ENCODE data around the gene WNT6.
A peak's percentile ranks its signal among the peaks of the same experiment; 100 is the strongest.

The WNT6 gene

GRCh38 chr2:218860950-218861381, 1.4 kb downstream of the WNT6 start:
- FAIRE-seq = peak; percentile 70
- peak; percentile 79; the same call in 1 of the 2 replicates for TF ChIP-seq POU2F2 (IDR thresholded peaks at IDR 0.05; ENCODE audit: low read depth, low read length)
- no peak for TF ChIP-seq TAF1 (IDR thresholded peaks at IDR 0.05; ENCODE audit: low read depth, low read length)
- DNase-seq (ENCODE audit: insufficient read length, low spot score) = peak; percentile 7

- peak; percentile 0 for DNase-seq (ENCODE audit: insufficient read length, low spot score)
- FAIRE-seq = no peak
- TF ChIP-seq POLR2AphosphoS5 (IDR thresholded peaks at IDR 0.05; ENCODE audit: low read depth, low read length) = no peak
- TF ChIP-seq PAX5 (IDR thresholded peaks at IDR 0.05; ENCODE audit: insufficient read depth, low read length, severe bottlenecking) = no peak
- no peak for TF ChIP-seq TAF1 (IDR thresholded peaks at IDR 0.05; ENCODE audit: low read depth, low read length)
- no peak for TF ChIP-seq POLR2A (IDR thresholded peaks at IDR 0.05; ENCODE audit: low read depth, low read length)
- no peak for TF ChIP-seq POU2F2 (IDR thresholded peaks at IDR 0.05; ENCODE audit: low read depth, low read length)
- no peak for TF ChIP-seq SPI1 (IDR thresholded peaks at IDR 0.05; ENCODE audit: low read depth, low read length)
These were observed 2.2 kb downstream of the WNT6 start for GRCh38 chr2:218861645-218862318.

- FAIRE-seq (no peak), DNase-seq (ENCODE audit: insufficient read length, low spot score) (no peak)
- TF ChIP-seq POLR2AphosphoS5 (IDR thresholded peaks at IDR 0.05; ENCODE audit: low read depth, low read length) (no peak), TAF1 (IDR thresholded peaks at IDR 0.05; ENCODE audit: low read depth, low read length) (no peak), POLR2A (IDR thresholded peaks at IDR 0.05; ENCODE audit: low read depth, low read length) (no peak), PAX5 (IDR thresholded peaks at IDR 0.05; ENCODE audit: insufficient read depth, low read length, severe bottlenecking) (no peak), POU2F2 (IDR thresholded peaks at IDR 0.05; ENCODE audit: low read depth, low read length) (no peak), SPI1 (IDR thresholded peaks at IDR 0.05; ENCODE audit: low read depth, low read length) (no peak)
These were observed 3.5 kb downstream of the WNT6 start for GRCh38 chr2:218863021-218863520.

- FAIRE-seq (no peak), DNase-seq (ENCODE audit: insufficient read length, low spot score) (no peak)
- no peak for TF ChIP-seq PAX5 (IDR thresholded peaks at IDR 0.05; ENCODE audit: insufficient read depth, low read length, severe bottlenecking)
- no peak for TF ChIP-seq SPI1 (IDR thresholded peaks at IDR 0.05; ENCODE audit: low read depth, low read length)
- TF ChIP-seq TAF1 (IDR thresholded peaks at IDR 0.05; ENCODE audit: low read depth, low read length) = no peak
- no peak for TF ChIP-seq POLR2A (IDR thresholded peaks at IDR 0.05; ENCODE audit: low read depth, low read length)
- TF ChIP-seq POU2F2 (IDR thresholded peaks at IDR 0.05; ENCODE audit: low read depth, low read length) = no peak
- TF ChIP-seq POLR2AphosphoS5 (IDR thresholded peaks at IDR 0.05; ENCODE audit: low read depth, low read length) = no peak
These were observed 5.8 kb downstream of the WNT6 start for GRCh38 chr2:218865396-218865795.

GRCh38 chr2:218865999-218866398, 6.4 kb downstream of the WNT6 start:
- TF ChIP-seq SPI1 (IDR thresholded peaks at IDR 0.05; ENCODE audit: low read depth, low read length) = no peak
- TF ChIP-seq TAF1 (IDR thresholded peaks at IDR 0.05; ENCODE audit: low read depth, low read length) = no peak
- no peak for TF ChIP-seq PAX5 (IDR thresholded peaks at IDR 0.05; ENCODE audit: insufficient read depth, low read length, severe bottlenecking)
- no peak for TF ChIP-seq POLR2A (IDR thresholded peaks at IDR 0.05; ENCODE audit: low read depth, low read length)
- TF ChIP-seq POLR2AphosphoS5 (IDR thresholded peaks at IDR 0.05; ENCODE audit: low read depth, low read length) = no peak
- TF ChIP-seq POU2F2 (IDR thresholded peaks at IDR 0.05; ENCODE audit: low read depth, low read length) = no peak
- FAIRE-seq = no peak
- no peak for DNase-seq (ENCODE audit: insufficient read length, low spot score)

- FAIRE-seq = no peak
These were observed 8.3 kb downstream of the WNT6 start for GRCh38 chr2:218867900-218868299.

GRCh38 chr2:218869064-218869463, 9.5 kb downstream of the WNT6 start:
- TF ChIP-seq SPI1 (IDR thresholded peaks at IDR 0.05; ENCODE audit: low read depth, low read length) (no peak), POU2F2 (IDR thresholded peaks at IDR 0.05; ENCODE audit: low read depth, low read length) (no peak)
- no peak for DNase-seq (ENCODE audit: insufficient read length, low spot score)
- no peak for FAIRE-seq

More at GRCh38 chr2:218867900-218868299, 8.3 kb downstream of the WNT6 start:
- no peak for DNase-seq (ENCODE audit: insufficient read length, low spot score)
- TF ChIP-seq SPI1 (IDR thresholded peaks at IDR 0.05; ENCODE audit: low read depth, low read length) (no peak), POLR2AphosphoS5 (IDR thresholded peaks at IDR 0.05; ENCODE audit: low read depth, low read length) (no peak), TAF1 (IDR thresholded peaks at IDR 0.05; ENCODE audit: low read depth, low read length) (no peak), POLR2A (IDR thresholded peaks at IDR 0.05; ENCODE audit: low read depth, low read length) (no peak), POU2F2 (IDR thresholded peaks at IDR 0.05; ENCODE audit: low read depth, low read length) (no peak), PAX5 (IDR thresholded peaks at IDR 0.05; ENCODE audit: insufficient read depth, low read length, severe bottlenecking) (no peak)

GRCh38 chr2:218870984-218871344, 11.4 kb downstream of the WNT6 start:
- DNase-seq (ENCODE audit: insufficient read length, low spot score) (no peak), FAIRE-seq (no peak)
- 0 out of 2 replicates have a peak, but pooled peaks have one; percentile 30 for TF ChIP-seq SPI1 (IDR thresholded peaks at IDR 0.05; ENCODE audit: low read depth, low read length)
- no peak for TF ChIP-seq POLR2A (IDR thresholded peaks at IDR 0.05; ENCODE audit: low read depth, low read length)

GRCh38 chr2:218871345-218872302, 12.0 kb downstream of the WNT6 start:
- peak; percentile 85 for FAIRE-seq
- TF ChIP-seq POLR2A (IDR thresholded peaks at IDR 0.05; ENCODE audit: low read depth, low read length) (no peak), SPI1 (IDR thresholded peaks at IDR 0.05; ENCODE audit: low read depth, low read length) (no peak), PAX5 (IDR thresholded peaks at IDR 0.05; ENCODE audit: insufficient read depth, low read length, severe bottlenecking) (no peak), POLR2AphosphoS5 (IDR thresholded peaks at IDR 0.05; ENCODE audit: low read depth, low read length) (no peak), POU2F2 (IDR thresholded peaks at IDR 0.05; ENCODE audit: low read depth, low read length) (no peak), TAF1 (IDR thresholded peaks at IDR 0.05; ENCODE audit: low read depth, low read length) (no peak)

More at GRCh38 chr2:218871345-218872302, 12.0 kb downstream of the WNT6 start:
- no peak for DNase-seq (ENCODE audit: insufficient read length, low spot score)
